OCI-LY3 (cell line): ENCODE measurements around the gene TRIM25.

ENCODE experiments used
- H2AFZ ChIP-seq: fragments of 200-600, 300-600 bp; shearing (Covaris generic); 2 replicates; pipeline ENCODE4 v1.6.0; 2014; ENCODE audit warnings: antibody characterized with exemption, low read depth, low read length
- H3K27ac ChIP-seq: fragments of 200-600, 300-600 bp; sonication (generic); 2 replicates; pipeline ENCODE4 v1.5.1; 2014; ENCODE audit warnings: mild to moderate bottlenecking, low read length, moderate library complexity, mixed read lengths
- H3K27me3 ChIP-seq: fragments of 200-600, 300-600 bp; sonication (generic); 2 replicates; pipeline ENCODE4 v1.6.1; 2014; ENCODE audit warnings: low read depth, low read length, mixed read lengths
- H3K36me3 ChIP-seq: fragments of 200-600, 300-600 bp; sonication (generic); replicated peaks from 2 replicates; pipeline ENCODE3; 2014; ENCODE audit warnings: low read depth, low read length, mixed read lengths
- H3K4me1 ChIP-seq: fragments of 300-600, 200-600 bp; sonication (generic); 2 replicates; pipeline ENCODE4 v1.6.1; 2014; ENCODE audit warnings: low read length, mixed read lengths
- H3K4me2 ChIP-seq: fragments of 200-600, 300-600 bp; sonication (generic); 2 replicates; pipeline ENCODE4 v1.6.1; 2014; ENCODE audit warnings: low read length, mixed read lengths
- H3K4me3 ChIP-seq: fragments of 300-600, 200-600 bp; sonication (generic); 2 replicates; pipeline ENCODE4 v1.5.1; 2014; ENCODE audit warnings: antibody characterized with exemption, mild to moderate bottlenecking, low read length, moderate library complexity
- H3K79me2 ChIP-seq: fragments of 300-600, 200-600 bp; shearing (Covaris generic); 2 replicates; pipeline ENCODE4 v1.6.1; 2014; ENCODE audit warnings: mild to moderate bottlenecking, low read length, mixed read lengths
- H3K9ac ChIP-seq: fragments of 300-600, 200-600 bp; shearing (Covaris generic); 2 replicates; pipeline ENCODE4 v1.6.0; 2014; ENCODE audit warnings: mild to moderate bottlenecking, low read length, moderate library complexity
- H3K9me3 ChIP-seq: fragments of 200-600, 300-600 bp; shearing (Covaris generic); 2 replicates; pipeline ENCODE4 v1.6.1; 2014; ENCODE audit warnings: low read length, mixed read lengths; ENCODE audit not compliant: insufficient read depth
- H4K20me1 ChIP-seq: fragments of 200-600, 300-600 bp; sonication (generic); 2 replicates; pipeline ENCODE4 v1.6.1; 2016; ENCODE audit warnings: low read length, mixed read lengths; ENCODE audit not compliant: insufficient read depth
- EZH2phosphoT487 ChIP-seq: fragments of 200-600 bp; shearing (Covaris generic); IDR thresholded peaks from 2 replicates; pipeline ENCODE4 v1.6.1; 2018; ENCODE audit warnings: antibody characterized with exemption, mixed run types, low read depth
- TF ChIP-seq, protein P1 (sequence below): fragments of 200-600, 300-600 bp; sonication (generic); IDR thresholded peaks from 2 replicates; pipeline ENCODE4 v1.5.1; 2014; ENCODE audit warnings: antibody characterized with exemption, low read length, low read depth

Gene TRIM25

DNA sequence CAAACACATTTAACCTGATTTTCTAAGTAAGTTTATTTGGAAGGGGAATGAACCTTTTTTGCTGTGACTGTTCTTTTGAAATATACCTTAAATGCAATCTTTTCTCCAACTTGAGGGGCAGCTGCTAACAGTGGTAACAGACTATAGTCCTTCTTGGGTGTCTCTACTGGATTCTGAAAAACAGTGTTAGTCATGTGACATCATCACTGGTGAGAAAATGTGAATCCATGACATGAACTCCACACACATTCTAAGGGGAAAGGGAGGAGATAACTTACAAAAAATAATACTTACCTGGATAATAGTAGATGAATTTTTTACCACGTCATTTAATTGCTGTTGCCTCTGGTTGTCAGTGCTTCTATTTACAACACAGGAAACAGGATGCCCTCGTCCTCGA lies 35.7 kb upstream of the TRIM25 start:
- no peak overlapping the region for H3K27ac ChIP-seq
- H3K4me2 ChIP-seq, result no peak overlapping the region
- H3K4me3 ChIP-seq, result no peak overlapping the region
- H3K79me2 ChIP-seq, result peaks cover 6% of the 10 kb centered on the region; the same call in 1 of the 2 replicates
- H4K20me1 ChIP-seq, result peaks cover 6% of the 10 kb centered on the region; the same call in 1 of the 2 replicates
- no peak overlapping the region for H2AFZ ChIP-seq
- peaks cover 29% of the 10 kb centered on the region for H3K36me3 ChIP-seq
- no peaks in the 10 kb centered on the region for H3K9me3 ChIP-seq
- H3K27me3 ChIP-seq, result no peaks in the 10 kb centered on the region
- no peak overlapping the region for H3K9ac ChIP-seq
- TF ChIP-seq, protein P1, sequence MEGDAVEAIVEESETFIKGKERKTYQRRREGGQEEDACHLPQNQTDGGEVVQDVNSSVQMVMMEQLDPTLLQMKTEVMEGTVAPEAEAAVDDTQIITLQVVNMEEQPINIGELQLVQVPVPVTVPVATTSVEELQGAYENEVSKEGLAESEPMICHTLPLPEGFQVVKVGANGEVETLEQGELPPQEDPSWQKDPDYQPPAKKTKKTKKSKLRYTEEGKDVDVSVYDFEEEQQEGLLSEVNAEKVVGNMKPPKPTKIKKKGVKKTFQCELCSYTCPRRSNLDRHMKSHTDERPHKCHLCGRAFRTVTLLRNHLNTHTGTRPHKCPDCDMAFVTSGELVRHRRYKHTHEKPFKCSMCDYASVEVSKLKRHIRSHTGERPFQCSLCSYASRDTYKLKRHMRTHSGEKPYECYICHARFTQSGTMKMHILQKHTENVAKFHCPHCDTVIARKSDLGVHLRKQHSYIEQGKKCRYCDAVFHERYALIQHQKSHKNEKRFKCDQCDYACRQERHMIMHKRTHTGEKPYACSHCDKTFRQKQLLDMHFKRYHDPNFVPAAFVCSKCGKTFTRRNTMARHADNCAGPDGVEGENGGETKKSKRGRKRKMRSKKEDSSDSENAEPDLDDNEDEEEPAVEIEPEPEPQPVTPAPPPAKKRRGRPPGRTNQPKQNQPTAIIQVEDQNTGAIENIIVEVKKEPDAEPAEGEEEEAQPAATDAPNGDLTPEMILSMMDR, result no peak
- no peak for TF ChIP-seq EZH2phosphoT487
- no peaks in the 10 kb centered on the region for H3K4me1 ChIP-seq

DNA sequence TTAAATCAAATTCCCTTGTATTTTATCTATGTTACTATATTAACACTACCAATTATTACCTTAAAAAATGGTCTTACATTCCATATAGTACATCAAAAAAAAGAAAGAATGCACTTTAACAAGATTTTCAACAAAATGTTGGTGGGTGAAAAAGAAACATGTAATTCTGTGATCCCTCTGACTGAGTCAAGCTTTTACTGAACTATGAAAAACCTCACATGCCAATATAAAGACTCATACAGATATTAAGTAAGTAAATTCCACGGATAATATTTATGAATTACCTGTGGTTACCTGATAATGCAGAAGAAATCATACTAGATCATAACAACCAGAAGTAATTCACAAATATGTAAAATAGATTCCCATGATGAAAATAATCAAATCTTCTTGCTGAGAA lies 34.6 kb upstream of the TRIM25 start:
- Histone ChIP-seq H4K20me1 (peaks cover 6% of the 10 kb centered on the region; the same call in 1 of the 2 replicates), H3K4me1 (no peaks in the 10 kb centered on the region), H2AFZ (no peak overlapping the region), H3K9ac (no peak overlapping the region), H3K79me2 (peaks cover 6% of the 10 kb centered on the region; the same call in 1 of the 2 replicates), H3K36me3 (peaks cover 26% of the 10 kb centered on the region), H3K4me3 (no peak overlapping the region), H3K4me2 (no peak overlapping the region), H3K9me3 (no peaks in the 10 kb centered on the region), H3K27me3 (no peaks in the 10 kb centered on the region), H3K27ac (no peak overlapping the region)
- TF ChIP-seq, protein P1, result no peak
- no peak for TF ChIP-seq EZH2phosphoT487

DNA sequence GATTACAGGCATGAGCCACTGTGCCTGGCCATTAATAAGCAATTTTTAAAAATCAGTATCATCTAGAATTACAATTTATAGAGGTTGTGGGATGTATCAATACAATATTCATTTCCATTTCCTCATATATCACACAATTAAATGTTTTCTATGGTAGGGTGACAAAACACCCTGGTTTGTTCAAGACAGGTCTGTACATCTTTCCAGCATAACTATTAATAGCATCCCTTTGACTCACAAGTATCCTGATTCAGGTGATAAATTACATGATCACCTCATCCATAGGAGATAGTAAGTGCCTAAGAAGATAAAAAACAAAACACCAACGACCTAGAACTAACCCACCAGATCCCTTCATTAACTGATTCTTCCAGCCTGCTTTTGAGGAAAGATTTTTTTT lies 33.9 kb upstream of the TRIM25 start:
- Histone ChIP-seq H3K4me3 (no peak overlapping the region), H2AFZ (no peak overlapping the region), H3K4me1 (no peaks in the 10 kb centered on the region), H3K36me3 (peaks cover 28% of the 10 kb centered on the region), H3K4me2 (no peak overlapping the region), H3K9ac (no peak overlapping the region), H3K27ac (no peak overlapping the region), H4K20me1 (peaks cover 6% of the 10 kb centered on the region; the same call in 1 of the 2 replicates), H3K27me3 (no peaks in the 10 kb centered on the region), H3K9me3 (no peaks in the 10 kb centered on the region), H3K79me2 (peaks cover 4% of the 10 kb centered on the region; the same call in 1 of the 2 replicates)
- TF ChIP-seq EZH2phosphoT487, result no peak
- TF ChIP-seq, protein P1, result no peak

DNA sequence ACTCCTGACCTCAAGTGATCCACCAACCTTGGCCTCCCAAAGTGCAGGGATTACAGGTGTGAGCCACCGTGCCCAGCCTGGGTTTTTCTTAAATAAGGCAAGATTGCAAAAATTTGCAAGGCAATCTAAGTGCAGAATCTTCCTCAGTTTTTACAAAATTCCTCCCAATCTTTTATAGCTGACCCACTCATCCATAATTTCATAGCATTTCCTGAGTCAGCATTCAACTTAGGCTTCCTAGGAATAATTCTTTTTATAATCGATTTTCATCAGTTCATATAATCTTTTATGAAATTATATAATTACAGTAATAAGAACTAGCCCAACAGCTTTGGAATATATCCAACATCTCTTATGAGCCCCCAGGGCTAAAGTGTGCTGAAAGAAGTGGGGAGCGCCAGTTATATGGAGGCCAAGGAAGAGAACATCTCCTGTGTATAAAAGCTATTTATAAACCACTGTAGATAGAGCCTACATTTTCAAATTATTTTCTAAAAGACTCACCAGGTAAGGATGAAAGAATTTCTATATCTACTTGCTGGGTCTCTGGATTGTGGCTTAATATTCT lies 32.2 kb upstream of the TRIM25 start:
- Histone ChIP-seq H3K9ac (no peak overlapping the region), H3K9me3 (no peaks in the 10 kb centered on the region), H3K27ac (no peak overlapping the region), H3K79me2 (no peaks in the 10 kb centered on the region), H3K36me3 (peaks cover 35% of the 10 kb centered on the region), H3K4me2 (no peak overlapping the region), H4K20me1 (peaks cover 3% of the 10 kb centered on the region; the same call in 1 of the 2 replicates), H3K4me1 (no peaks in the 10 kb centered on the region), H3K4me3 (no peak overlapping the region), H2AFZ (no peak overlapping the region), H3K27me3 (no peaks in the 10 kb centered on the region)
- TF ChIP-seq, protein P1, result no peak
- no peak for TF ChIP-seq EZH2phosphoT487
